DLD1 (cell line): Measurements from ENCODE around the gene PFDN6.

Source experiments
- in situ Hi-C: cut with HindIII; loops from 2 replicates; pipeline ENCODE4 v1.10.0; 2017; ENCODE audit warnings: low sequenced_read_pairs

Gene PFDN6

GRCh38 chr6:33314943-33315792, 25.8 kb downstream of the PFDN6 start:
- in situ Hi-C loops: no loop called here

DNA sequence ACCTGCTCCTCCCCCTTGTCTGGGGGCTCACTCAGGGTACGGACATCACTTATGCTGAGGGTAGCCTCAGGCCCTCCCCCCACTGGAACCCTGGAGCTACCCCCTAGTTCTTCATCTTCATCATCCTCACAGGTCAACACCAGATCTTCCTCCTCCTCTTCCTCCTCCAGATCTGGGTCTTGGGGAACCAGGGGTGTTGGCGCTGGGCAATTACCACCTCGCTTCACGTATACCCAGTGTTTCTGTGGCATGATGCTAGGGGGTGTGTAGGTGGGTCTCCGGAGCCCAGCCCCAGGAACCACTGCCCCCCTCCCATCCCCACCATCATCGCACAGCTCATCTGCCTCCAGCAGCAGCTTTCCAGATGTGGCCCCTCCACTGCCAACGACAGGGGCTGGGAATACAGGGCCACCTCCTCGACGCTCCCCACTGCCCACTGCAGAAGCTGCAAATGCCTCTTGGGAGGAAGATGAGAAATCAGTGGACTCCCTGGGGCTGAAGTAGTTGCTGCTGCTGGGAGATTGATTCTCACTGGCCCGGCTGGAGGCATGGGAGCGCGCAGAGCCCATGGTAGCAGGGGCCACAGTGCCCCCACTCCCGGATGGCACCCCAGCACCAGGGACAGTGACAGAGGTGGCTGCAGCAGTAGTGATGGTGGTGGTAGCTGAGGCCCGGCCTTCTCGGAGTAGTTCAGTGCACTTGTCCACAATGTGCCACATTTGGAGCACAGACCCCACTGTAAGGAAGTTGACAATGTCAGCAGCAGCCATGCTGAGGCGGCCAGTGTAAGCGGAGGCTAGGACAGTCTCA, 26.6 kb downstream of the PFDN6 start:
- in situ Hi-C loops: no loop called here

DNA sequence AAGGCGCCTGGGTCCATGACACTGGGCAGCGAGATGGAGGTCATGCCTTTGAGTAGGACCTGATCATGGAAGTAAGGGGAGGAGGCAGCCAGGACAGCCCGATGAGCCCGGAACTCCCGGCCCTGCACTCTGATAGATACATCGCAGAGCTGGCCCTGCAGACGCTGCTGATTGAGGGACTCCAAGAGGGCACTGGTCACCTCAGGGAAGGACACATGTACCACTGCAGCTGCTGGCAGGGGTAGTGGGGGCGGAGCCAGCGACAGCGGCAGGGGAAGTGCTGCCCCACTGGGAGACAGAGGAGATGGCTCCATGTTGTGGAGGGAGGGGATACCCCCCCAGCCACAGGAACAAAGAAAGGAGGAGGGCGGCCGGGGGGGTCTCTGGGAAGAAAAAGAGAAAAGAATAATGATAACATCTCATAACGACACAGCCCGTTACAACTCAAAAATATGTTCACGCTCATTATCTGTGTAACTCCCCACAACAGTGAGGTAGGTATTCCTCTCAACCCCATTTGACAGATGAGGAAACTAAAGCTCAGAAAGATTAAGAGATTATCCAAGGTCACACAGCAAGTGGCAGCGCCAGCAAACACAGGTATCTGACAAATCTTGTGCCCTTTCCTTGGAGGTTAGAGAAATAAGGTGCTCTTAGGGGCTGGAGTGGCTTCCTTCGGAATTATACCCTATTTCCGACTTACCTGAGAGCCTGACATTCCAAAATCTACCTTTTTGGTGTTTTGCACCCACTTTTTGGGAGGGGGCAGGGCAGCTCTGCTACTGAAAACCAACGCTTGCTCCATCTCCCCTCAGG, 27.4 kb downstream of the PFDN6 start:
- in situ Hi-C loops: no loop called here

DNA sequence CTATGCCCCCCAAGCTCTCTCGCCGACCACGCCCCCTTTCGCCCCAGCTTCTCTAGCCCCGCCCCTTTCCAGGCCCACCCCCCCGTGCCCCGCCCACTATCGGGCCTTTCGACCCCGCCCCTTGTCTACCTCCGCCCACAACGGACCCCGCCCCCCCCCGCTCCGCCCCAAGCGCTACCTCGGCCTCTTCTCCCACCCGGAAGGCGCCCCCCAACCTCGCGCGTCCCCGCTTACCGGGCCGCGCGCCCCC, 27.9 kb downstream of the PFDN6 start:
- in situ Hi-C loops: no loop called here

- in situ Hi-C loops: no loop called here
These were observed 28.4 kb downstream of the PFDN6 start, which contains the start of gene ZBTB22 for GRCh38 chr6:33317669-33318425. ZBTB22 (minus strand) TSS chr6:33317744; CDS start chr6:33316916, 828 bp downstream.

DNA sequence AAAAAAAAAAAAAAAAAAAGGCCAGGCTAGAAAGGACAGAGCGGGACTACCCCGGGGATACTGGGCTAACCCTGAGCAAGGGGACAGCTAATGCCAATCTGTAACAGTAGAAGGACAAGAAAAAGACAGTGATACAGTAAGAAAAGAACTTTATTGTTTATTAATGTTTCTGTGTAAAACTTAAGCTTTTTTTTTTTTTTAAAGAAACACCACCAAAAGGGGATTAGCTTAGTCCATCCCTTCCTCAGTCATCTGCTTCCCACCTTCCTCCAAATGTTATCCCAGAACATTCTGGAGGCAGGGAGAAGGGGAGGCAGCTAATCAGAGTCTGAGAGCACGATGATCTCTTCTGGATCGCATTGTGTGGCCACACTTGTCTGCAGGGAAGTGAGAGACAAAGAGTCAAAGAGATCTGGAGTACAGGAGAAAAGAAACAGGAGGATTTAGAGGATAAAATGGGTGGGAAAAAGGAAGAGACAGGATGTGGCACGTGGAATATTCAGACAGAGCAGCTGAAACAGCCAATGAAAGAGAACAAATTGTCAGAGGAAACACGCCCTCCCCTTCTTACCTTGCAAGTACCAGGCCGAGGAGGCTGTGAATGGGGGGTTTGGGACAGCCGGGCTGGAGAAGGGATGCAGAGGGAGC, 29.1 kb downstream of the PFDN6 start:
- in situ Hi-C loops: no loop called here

GRCh38 chr6:33319939-33320314, 30.5 kb downstream of the PFDN6 start:
- in situ Hi-C loops: no loop called here

DNA sequence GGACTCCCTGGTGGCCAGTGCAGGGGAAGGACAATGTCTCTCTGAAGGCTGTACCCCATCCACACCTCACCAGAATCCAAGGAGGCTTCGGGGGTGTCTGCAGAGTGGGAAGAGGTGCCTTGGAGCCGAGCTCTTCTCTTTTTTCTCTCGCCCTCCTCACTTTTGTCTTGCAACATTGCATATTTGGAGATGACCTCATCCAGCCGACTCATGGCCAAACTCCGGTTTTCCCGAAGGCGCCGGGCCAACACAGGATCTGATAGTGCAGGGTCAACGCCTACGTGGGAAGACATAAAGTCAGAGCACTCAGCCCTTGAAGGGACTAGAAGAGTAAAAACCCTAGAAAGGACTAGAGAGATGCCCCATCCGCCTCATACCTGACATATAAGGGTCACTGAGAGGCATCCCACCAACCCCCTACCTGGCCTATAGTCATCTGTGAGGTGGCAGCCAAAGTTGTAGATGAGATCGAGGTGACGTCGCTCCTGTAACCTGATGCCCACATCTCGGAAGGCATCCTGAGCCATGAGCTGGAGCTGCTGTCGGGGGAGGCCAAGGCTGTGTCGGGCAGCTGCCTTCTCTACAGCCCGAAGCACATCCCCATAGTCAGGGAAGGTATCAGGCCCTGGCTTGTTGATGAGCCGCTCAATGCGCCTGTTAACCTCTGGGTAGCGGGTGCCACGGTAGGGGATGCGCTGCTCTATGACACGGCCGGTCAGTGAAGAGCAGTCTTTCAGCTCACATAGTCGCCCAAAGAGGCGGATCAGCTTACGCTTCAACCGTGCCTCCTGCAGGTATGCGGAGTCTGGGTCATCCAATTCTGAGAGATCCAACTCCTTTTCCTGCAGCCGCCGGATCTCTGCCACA, 31.1 kb downstream of the PFDN6 start:
- in situ Hi-C loops: no loop called here

GRCh38 chr6:33321227-33321626, 31.8 kb downstream of the PFDN6 start:
- in situ Hi-C loops: no loop called here

DNA sequence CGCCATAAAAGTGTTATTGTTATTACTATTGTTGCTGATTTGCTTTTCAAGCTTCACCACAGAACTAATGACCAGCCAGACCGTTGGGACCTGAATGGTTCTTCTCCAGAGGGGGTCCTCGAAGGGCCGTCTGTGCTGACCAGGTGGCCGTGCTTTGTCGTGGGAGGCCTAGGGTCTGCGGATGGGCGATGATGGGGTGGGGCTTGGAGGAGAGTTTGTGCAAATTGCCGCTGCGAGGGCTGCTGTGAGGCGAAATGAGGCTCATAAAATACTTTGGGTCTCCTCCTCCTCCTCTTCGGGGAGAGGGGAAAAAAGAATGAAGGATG, 34.2 kb downstream of the PFDN6 start:
- in situ Hi-C loops: no loop called here

GRCh38 chr6:33324125-33324524, 34.7 kb downstream of the PFDN6 start:
- in situ Hi-C loops: no loop called here

GRCh38 chr6:33329058-33329457, 39.7 kb downstream of the PFDN6 start:
- in situ Hi-C loops: no loop called here

DNA sequence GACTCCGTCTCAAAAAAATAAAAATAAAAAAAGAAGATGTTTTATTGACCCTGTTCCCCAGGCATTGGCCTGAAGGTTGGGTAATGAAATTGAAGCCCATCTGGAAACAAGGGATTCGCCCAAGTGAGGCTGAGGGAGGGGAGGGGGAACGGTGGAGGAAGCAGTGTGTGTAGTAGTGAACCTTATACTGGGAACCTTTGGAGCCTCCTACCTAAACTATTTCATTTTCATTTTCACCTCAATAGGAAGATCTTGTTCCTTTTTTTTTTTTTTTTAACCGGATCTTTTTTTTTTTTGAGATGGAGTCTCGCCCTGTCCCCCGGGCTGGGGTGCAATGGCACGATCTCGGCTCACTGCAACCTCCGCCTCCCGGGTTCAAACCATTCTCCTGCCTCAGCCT, 41.3 kb downstream of the PFDN6 start:
- in situ Hi-C loops: no loop called here

- in situ Hi-C loops: no loop called here
These were observed 44.3 kb downstream of the PFDN6 start for GRCh38 chr6:33333666-33334065.

- in situ Hi-C loops: no loop called here
These were observed 46.5 kb downstream of the PFDN6 start for GRCh38 chr6:33335916-33336315.

GRCh38 chr6:33336495-33336894, 47.1 kb downstream of the PFDN6 start:
- in situ Hi-C loops: no loop called here

DNA sequence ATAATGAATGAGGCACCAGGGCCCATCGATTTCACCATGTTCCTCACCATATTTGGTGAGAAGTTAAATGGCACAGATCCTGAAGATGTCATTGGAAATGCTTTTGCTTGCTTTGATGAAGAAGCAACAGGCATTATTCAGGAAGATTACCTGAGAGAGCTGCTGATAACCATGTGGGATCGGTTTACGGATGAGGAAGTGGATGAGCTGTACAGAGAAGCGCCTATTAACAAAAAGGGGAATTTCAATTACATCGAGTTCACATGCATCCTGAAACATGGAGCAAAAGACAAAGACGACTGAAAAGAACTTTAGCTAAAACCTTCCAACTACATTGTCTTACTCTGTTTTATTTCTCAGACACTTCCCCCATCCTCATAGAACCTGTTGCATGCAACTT, 49.8 kb downstream of the PFDN6 start:
- in situ Hi-C loops: no loop called here
